NCI-H2227 (cell line): ENCODE data around the gene DNAJB6.
A peak's percentile ranks its signal among the peaks of the same experiment; 100 is the strongest.

Source experiments
- DNase-seq: peaks from one replicate; lab custom pipeline; 2025; ENCODE audit not compliant: unreplicated experiment; lab: John Stamatoyannopoulos, UW

Gene DNAJB6

DNA sequence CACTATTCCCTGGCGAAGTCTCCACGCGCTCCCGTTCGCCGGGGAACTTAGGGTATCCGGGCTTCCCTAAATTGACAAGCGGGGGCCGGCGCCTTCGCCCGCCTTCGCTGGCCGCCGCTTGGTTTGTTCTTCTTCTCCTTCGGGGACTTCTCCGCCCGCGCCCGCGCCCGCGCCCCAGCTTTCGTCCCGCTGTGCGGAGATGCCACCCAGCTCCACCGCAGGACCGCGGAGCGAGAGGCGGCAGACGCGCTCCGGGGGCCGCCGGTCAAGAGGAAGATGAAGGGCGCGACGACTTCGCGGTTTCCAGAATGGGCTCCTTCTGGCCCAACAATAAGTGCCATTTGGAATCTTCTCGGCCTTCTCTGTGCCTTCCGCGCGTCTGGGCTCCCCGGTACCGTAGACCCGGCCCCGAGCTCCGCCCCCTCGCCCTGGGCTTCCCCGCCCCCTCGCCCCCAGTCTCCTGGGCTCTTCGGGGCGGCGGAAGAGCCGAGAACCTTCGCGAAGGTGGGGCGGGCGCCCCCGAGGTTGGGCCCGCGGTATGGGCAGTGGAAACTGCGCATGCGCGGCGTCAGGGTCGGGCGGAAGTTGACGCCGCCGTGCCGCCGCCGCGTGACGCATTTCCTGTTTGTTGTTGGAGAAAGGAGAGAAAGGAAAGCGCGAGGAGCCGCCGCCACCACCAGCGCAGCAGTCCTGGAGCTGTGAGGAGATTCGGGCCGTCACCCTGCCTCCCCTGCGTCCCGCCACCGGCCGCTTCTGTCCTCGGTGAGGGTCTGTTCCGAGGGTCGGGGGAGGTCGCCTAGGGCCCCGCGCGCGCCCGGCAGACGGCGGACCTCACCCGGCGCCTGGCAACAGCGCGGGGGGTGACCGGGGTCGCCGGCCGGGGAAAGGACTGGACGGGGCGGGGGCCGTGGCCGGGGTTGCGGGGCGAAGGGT lies at the start of gene DNAJB6:
DNAJB6 (plus strand) TSS at position 622 of the 933 bp plus-strand sequence. CDS start 21,569 bp downstream, outside the sequence.
- peak; percentile 98 for DNase-seq

DNA sequence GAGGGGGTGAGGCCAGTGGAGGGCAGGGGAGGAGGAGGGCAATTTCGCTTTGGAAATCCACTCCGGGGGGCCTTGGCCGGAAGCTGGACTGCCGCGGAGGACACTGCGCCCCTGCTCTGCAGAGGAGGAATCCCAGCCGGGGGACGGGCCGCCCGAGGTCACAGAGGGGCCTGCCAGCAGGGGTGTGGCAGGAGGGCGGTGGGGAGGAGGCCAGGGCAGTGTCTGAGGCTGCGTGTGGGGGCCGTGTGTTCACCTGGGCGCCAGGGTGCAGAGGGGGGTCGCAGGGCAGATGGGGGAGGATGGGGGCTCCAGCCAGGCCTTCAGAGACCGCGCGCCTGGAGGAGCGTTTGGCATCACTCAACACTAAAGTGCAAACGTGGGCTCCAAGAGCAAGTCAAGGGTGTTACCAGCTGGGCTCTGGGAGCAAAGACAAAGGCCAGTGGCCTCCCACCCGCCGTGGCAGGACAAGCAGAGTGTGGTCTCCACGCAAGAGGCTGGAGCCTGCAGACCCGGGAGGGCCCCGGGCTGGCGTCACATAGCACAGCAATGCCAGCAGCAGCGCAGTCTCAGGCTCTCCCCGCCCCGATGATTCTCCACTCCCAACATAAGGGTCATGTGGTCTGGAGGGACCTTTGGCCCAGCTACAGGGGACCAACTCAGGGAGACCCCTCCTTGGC lies 45.3 kb upstream of the DNAJB6 start:
- no peak for DNase-seq

DNA sequence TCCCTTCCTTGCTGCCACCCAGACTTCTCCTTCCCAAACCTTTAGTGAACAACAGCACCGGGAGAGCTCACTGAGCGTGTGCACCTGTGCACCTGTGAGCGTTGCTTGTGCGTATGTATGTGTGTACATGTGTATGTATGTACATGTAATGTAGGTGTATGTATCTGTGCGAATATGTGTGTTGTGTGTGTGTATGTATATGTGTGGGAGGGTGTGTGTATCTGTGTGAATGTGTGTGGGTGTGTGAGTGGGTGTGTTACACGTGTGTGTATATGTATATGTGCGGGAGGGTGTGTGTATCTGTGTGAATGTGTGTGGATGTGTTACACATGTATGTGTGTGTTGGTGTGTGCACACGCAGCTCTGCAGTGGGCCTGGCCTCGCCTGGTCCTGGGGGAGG lies 44.5 kb upstream of the DNAJB6 start:
- no peak for DNase-seq

DNA sequence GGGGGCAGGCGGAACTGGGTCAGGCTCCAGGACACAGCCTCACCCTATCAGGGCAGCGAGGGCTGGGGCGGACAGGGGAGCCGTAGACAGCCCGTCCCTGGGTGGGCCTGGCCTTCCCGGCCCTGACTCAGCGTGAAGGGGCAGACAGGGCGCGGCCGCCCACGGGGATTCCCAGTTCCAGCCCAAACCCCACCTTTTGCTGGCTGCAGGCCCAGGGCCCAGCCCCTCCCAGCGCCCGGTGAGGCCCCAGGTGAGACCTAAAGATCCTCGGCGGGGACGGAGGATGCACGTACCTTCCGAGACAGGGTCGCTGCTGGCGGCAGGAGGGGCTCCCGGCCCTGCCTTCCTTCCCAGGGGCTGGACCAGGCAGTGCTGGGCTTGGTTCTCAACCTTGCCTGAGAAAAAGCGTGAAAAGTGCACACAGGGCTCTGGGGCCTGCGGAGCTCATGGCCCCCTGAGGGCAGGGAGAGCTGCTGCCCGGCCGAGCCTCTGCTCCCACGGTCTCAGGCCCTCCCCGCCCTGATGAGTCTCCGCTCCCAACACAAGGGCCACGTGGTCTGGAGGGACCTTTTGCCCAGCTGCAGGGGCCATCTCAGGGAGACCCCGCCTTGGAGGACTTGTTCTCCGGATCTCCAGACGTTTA lies 43.9 kb upstream of the DNAJB6 start:
- DNase-seq, result no peak

DNA sequence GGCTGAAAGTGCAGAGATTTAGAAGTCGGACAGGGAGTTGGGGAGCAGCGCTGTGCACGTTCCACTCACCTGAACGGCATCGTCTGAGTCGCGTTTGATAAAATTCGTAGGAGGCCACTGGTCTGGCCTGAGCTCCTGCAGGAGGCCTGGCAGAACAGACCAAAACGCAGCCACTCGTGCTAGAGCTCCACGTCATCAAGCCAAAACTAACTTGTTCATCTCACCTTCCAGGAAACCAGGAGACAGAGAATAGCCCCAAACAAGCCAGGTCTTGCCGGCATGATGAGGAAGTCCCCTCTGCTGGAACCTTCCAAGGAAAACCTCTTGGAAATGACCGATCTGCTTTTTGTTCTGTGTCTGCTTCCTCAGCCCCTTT lies 43.4 kb upstream of the DNAJB6 start:
- DNase-seq, result no peak

DNA sequence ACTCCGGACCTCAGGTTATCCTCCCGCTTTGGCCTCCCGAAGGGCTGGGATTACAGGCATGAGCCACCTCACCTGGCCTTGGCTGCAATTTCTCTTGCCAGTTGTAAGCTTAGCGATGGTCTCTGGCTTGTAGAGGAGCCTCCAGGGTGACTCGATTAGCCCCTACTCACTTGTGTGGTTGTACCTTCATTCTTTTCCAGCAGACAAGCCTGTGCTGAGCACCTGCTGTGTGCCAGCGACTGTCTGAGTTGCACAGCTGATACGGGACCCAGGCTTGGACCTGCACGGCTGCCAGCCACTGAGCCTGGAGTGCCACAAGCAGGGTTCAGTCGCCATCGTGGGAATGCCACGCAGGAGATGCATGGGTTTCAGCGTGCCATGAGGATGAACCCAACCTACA lies 42.0 kb upstream of the DNAJB6 start:
- DNase-seq, result no peak

DNA sequence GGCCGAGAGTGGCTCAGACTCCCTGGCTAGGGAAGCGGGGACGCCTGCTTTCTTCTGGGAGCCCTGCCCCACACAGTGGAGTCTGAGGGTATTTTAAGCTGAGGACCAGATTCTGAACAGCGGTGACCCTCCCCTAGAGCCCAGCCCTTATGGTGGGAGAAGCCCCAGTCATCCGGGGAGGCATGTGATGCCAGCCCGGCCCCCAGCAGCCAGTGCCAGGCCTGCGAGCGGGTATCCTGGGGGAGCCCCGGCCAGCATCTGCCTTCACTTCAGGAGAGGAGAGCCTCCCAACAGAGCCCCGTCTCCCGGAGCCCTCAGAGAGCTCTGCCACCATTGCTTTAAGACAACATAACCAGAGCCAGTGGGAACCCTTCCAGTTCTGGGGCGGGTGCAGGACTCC lies 41.5 kb upstream of the DNAJB6 start:
- no peak for DNase-seq

DNA sequence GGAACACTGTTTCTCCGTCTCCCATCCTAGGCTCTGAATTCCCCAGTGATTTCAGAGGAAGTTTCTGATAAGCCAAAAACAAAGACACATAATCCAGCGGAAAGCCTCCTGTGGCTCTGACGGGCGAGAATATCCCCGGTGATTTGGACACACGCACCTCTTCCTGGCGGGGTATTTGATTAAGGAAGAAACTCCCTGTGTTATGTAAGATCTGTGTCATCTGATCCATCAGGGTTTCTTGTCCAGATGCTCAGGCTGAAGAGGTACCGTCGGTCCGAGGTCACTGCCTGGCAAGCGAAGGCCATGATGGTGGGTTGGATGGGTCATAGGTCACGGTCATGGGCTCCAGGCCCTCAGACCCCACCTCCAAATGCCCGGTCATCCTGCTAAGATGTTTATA lies 39.6 kb upstream of the DNAJB6 start:
- no peak for DNase-seq

DNA sequence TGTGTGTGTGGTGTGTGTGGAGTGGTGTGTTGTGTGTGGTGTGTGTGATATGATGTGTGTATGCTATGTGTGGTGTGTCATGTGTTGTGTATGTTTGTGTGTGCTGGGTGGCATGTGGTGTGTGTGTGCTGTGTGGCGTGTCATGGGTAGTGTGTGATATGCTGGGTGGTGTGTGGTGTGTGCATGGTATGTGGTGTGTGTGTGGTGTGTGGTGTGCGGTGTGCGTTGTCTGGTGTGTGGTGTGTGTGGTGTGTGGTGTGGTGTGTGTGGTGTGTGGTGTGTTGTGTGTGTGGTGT lies 37.5 kb upstream of the DNAJB6 start:
- no peak for DNase-seq

DNA sequence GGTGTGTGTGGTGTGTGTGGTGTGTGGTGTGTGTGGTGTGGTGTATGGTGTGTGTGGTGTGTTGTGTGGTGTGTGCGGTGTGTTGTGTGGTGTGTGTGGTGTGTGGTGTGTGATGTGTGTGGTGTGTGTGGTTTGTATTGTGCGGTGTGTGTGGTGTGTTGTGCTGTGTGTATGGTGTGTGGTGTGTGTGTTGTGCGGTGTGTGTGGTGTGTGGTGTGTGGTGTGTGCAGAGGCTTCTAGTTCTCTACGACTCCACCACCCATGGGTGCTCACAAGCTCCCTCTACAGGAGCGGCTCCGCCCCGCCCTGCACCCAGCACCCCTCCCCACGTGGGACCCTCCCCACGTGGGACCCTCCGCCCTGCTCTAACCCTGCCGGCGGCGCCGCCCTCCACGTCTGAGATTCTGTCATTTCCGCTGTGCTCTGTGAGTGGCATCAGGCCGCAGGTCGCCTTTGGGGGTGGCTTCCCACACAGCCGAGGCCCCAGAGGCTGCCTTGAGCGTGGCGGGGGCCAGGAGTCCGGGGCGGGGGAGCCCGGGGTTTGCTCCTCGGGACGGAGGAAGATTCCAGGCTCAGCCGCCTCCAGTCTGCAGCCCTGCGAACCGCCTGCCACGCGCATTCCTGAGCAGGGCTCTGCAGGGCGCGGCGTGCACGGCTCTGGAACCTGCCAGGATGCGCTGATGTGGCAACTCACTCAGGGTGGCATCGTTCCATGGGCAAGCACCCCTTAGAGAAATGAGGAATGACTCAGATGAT lies 37.0 kb upstream of the DNAJB6 start:
- no peak for DNase-seq

DNA sequence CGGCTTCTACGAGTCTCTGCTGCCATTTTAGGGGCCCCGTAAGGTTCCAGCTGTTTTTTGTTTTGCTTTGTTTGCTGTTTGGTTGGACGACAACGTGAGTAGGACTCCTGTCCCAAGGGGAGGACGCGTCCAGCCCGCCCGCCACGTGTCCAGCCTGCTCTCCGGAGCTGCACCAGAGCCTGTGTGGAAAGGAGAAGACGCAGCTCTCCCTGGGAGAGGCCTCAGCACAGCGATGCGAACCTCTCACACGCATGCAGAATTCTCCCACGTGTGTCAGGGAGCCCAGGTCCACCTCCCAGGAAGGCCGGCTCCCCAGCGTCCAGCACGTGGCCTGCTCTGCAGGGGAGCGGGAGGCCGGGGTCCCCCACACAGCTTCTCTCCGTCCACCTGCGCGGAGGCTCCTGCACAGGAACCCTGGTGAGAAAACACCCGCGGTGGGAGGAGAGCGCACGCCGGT lies 36.4 kb upstream of the DNAJB6 start:
- DNase-seq, result no peak

DNA sequence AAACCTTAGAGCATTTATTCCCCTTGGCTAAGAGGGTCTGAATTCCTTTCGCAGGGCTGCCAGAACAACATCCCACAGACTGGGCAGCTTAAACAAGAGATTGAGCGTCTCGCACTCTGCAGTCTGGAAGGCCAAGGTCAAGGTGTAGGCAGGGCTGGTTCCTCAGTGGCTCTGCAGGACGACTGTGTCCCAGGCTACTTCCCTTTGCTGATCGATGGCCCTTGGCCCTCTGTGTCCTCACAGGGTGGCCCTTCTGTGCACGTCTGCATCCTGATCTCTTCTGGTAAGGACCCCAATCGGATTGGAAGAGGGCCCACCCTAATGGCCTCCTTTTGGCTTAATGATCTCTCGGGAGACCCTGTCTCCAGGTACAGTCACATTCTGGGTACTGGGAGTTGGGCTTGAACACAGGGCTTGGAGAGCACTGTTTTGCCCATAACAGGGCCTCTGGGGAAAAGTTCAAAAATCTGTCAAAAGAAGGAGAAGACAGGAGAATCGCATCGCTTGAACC lies 35.1 kb upstream of the DNAJB6 start:
- DNase-seq, result no peak

DNA sequence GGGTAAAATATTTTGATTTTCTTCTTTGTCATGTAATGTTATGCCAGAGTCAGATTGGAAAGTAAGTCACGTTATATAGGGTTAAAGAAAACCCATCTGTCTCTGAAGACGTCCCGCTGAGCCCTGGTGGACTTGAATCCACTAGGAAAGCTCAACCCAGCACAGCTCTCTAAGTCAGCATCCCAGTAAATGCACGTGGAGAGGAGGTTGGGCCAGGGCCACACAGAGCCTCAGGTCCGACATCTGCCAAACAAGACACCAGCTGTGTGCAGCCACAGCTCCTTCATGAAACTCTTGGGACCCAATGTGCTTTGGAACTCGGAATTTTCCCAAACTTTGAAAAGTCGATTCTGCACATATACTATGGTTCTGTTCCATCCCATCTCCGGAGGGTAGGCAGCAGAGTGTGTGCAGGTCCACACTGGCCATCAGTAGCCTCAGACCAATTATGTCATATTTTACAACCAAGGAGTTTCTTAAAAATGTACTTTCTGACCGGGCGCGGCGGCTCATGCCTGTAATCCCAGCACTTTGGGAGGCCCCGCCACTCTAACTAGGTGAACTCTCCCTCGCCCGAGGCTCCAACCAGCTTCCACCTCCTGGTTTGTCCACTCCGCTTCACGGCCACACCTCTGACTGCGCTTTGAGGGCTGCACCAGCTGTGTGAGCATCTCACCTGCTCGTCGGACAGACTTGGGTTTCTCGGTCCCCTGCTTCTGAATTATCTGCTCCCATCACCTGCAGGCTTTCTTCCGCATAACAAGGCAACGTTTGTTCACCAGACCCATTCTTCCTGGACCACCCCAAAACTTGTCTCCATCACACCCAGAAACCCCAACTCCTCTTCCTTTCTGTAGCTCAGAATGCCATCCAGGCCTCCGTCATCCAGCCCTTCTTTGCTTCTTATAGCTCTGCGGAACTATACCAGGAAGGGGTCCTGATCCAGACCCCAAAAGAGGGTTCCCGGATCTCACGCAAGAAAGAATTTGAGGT lies 29.7 kb upstream of the DNAJB6 start:
- no peak for DNase-seq

DNA sequence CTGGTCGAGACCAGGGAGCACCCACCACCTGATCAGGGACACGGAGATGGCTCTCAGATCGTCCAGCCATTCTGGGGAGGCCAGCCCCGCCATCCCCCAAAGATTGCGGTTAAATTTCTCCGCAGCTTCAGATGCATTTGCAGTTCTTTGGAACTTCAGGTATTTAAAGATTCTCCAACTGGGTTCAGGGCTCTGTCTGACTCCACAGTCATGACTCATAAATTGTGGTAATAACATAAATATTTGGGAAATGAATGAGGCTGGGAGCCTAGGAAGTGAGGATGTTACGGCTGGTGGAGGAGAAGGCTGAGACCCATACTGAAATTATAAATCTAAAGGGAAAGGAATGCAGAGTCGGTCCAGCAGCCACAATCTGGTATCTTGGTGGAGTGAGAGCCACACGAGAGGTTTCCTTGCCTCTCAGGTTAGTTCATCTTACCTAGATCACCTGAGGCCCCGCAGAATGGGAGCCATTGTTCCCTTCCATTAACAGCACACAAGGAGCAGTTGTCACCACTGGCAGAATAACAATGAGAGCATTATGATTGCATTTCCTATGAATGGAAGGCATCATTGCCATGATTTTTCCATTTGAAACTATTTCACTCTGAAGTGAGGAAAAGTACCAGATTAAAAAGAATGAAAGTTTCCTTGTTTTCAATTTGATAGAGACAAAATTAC lies 26.7 kb upstream of the DNAJB6 start:
- no peak for DNase-seq

DNA sequence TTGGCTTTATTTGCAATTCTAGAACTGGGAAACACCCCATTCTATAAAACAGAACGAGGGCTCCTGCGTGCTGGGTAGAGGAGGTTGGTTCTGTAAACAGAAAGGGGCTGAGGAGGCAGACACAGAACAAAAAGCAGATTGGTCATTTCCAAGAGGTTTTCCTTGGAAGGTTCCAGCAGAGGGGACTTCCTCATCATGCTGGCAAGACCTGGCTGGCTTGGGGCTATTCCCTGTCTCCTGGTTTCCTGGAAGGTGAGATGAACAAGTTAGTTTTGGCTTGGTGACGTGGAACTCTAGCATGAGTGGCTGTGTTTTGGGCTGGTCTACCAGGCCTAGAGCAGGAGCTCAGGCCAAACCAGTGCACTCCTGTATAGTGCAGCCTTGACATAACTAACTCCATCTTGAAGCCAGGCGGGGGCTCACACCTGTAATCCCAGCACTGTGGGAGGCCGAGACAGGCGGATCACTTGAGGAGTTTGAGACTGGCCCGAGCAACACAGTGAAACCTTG lies 26.1 kb upstream of the DNAJB6 start:
- DNase-seq, result no peak

DNA sequence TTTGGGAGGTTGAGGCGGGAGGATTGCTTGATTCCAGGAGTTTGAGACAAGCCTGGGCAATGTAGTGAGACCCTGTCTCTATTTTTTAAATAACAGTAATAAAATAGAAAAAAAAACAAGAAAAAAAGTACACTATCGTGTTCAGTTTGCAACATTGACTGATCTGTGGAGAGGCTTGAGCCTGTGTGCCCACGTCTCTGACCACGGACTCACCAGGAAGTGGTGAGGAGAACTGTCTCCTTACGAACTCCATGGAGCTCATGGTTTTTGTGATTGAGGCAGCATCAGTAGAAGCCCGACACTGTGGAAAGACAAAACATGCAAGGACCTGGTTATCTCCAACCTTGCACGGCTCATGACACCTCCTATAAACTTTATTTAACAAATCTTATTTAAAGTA lies 23.9 kb upstream of the DNAJB6 start:
- no peak for DNase-seq

DNA sequence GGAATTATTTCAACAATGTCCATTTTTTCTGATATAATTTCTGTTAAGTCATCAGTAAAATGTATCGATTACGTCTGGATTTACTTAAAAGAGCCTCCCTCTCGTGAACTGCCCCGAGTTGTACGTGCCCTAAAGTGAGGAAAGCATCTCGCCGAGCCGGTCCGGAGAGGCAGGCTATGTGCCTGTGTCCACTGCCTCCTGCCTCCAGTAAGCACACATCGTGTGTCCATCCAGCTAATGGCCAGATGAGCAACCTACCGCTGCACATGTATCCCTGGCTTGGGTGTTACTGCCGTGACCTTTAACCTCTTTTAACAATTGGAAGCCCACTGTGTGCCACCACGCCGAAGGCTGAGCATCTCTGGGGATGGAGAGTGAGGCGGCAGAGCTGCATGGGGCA lies 23.2 kb upstream of the DNAJB6 start:
- no peak for DNase-seq

DNA sequence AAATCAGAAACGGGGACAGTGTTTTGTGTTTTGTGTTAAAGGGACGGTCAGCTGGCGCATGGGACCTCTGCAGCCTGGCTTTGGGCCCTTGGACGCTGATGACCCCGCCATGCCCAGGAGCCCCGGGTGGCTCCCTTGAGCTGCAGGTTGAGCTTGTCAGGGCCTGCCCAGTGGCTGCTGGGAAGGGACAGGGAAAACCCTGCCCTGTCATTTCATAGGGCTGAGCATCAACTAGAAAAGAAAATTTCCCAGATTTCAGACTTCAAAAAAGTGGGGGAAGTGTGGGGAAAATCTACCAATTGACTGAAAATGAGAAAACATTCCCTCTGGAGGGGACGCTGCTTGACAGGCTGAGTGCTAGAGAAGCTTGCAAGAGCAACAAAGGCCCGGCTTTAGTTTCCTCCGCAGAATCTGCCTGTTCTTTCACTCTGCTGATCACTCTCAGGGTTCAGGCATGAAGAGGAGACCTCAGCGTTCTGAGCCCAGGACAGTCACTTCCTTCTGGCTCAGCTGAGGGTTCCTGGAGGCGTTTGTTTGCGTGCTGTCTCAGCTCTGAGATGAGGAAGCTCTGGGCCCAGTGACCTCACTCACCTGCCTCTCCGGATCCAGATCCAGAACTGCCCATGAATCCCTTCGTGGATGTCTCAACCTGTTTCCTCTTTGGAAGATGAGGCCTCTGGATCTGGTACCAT lies 18.6 kb upstream of the DNAJB6 start:
- DNase-seq, result no peak

DNA sequence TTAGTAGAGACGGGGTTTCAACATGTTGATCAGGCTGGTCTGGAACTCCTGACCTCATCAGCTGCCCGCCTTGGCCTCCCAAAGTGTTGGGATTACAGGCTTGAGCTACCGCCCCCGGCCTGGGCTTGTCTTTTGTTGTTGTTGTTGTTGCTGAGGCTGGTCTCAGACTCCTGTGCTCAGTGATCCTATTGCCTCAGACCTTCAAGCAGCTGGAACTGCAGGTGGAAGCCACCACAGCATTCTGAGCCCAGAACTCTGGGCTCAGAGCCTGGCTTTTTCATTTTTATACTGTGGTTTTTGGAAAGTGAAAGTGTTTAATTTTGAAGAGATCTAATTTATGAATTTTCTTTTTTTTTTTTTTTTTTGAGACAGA lies 16.2 kb upstream of the DNAJB6 start:
- no peak for DNase-seq
